Neuronal stem cell (in vitro differentiated cells): Measurements from ENCODE around the gene KBTBD7. TPM values are rescaled to one million over a fixed set of nuclear protein-coding genes. Genes with fewer than 3 reads are reported as not detected.

Experiments
- DNase-seq: peaks from one replicate; pipeline ENCODE4 v3.0.0-alpha.2; 2013; ENCODE audit warnings: low spot score
- H2AFZ ChIP-seq: one replicate; pipeline ENCODE4 v1.6.1; 2013; ENCODE audit warnings: mild to moderate bottlenecking, low read length, inconsistent platforms
- H2AK5ac ChIP-seq: 2 replicates; pipeline ENCODE4 v1.6.1; 2013; ENCODE audit warnings: low read depth, mild to moderate bottlenecking, inconsistent platforms, low read length, moderate library complexity, mixed read lengths
- H2BK120ac ChIP-seq: 2 replicates; pipeline ENCODE4 v1.6.1; 2013; ENCODE audit warnings: low read depth, mild to moderate bottlenecking, inconsistent platforms, low read length, moderate library complexity, mixed read lengths
- H2BK12ac ChIP-seq: one replicate; pipeline ENCODE4 v1.6.1; 2013; ENCODE audit warnings: low read length, inconsistent platforms
- H2BK15ac ChIP-seq: 2 replicates; pipeline ENCODE4 v1.6.1; 2013; ENCODE audit warnings: mild to moderate bottlenecking, low read length, inconsistent platforms, mixed read lengths
- H2BK5ac ChIP-seq: one replicate; pipeline ENCODE4 v1.6.1; 2013; ENCODE audit warnings: inconsistent platforms, mild to moderate bottlenecking, low read length, moderate library complexity
- H3K14ac ChIP-seq: one replicate; pipeline ENCODE4 v1.6.1; 2013; ENCODE audit warnings: low read length, inconsistent platforms
- H3K18ac ChIP-seq: 2 replicates; pipeline ENCODE4 v1.6.1; 2013; ENCODE audit warnings: low read length, inconsistent platforms
- H3K23ac ChIP-seq: 2 replicates; pipeline ENCODE4 v1.6.1; 2013; ENCODE audit warnings: low read depth, mild to moderate bottlenecking, mixed read lengths, low read length, inconsistent platforms; ENCODE audit not compliant: poor library complexity
- H3K27ac ChIP-seq: replicated peaks from 3 replicates; pipeline ENCODE4 v1.5.1; 2013; ENCODE audit warnings: low read length, inconsistent platforms
- H3K27me3 ChIP-seq, 3 experiments: 2 replicates each; pipeline ENCODE4 v1.6.1; 2013; ENCODE audit warnings: low read length in 3 of 3, mild to moderate bottlenecking in 2 of 3, inconsistent platforms in 1 of 3, low read depth in 1 of 3, mixed read lengths in 1 of 3, moderate library complexity in 1 of 3; ENCODE audit not compliant: control insufficient read depth in 3 of 3, insufficient read depth in 3 of 3
- H3K36me3 ChIP-seq, 2 donors: replicated peaks in 1 of 2; 2 replicates each; pipeline ENCODE4 v1.6.1; 2013; ENCODE audit warnings: low read length in 2 of 2; ENCODE audit not compliant: control insufficient read depth in 2 of 2, insufficient read depth in 2 of 2
- H3K4ac ChIP-seq: 2 replicates; pipeline ENCODE4 v1.6.1; 2013; ENCODE audit warnings: inconsistent platforms, mild to moderate bottlenecking, low read length, moderate library complexity
- H3K4me1 ChIP-seq, 2 donors: 1 replicate in 1 of 2; 2 replicates in 1 of 2; pipeline ENCODE4 v1.6.1; 2013; ENCODE audit warnings: low read length in 2 of 2, low read depth in 1 of 2; ENCODE audit not compliant: control insufficient read depth in 2 of 2, insufficient read depth in 1 of 2
- H3K4me2 ChIP-seq: one replicate; pipeline ENCODE4 v1.6.1; 2013; ENCODE audit warnings: mild to moderate bottlenecking, low read length, inconsistent platforms; ENCODE audit not compliant: insufficient read depth, poor library complexity, severe bottlenecking
- H3K4me3 ChIP-seq, 2 donors: 2 replicates each; pipeline ENCODE4 v1.5.1; 2013; ENCODE audit warnings: low read length in 2 of 2, mild to moderate bottlenecking in 2 of 2, inconsistent platforms in 1 of 2, moderate library complexity in 1 of 2
- H3K79me1 ChIP-seq: one replicate; pipeline ENCODE4 v1.6.1; 2013; ENCODE audit warnings: low read depth, mild to moderate bottlenecking, inconsistent platforms, low read length, moderate library complexity
- H3K9ac ChIP-seq: one replicate; pipeline ENCODE4 v1.6.1; 2013; ENCODE audit warnings: mild to moderate bottlenecking, low read depth, low read length, inconsistent platforms; ENCODE audit not compliant: poor library complexity
- H3K9me3 ChIP-seq, 2 donors: replicated peaks in 1 of 2; 2 replicates each; pipeline versions ENCODE3 to v1.6.1; 2013; ENCODE audit warnings: low read length in 2 of 2, mild to moderate bottlenecking in 2 of 2, inconsistent platforms in 1 of 2, low read depth in 1 of 2, mixed read lengths in 1 of 2, moderate library complexity in 1 of 2; ENCODE audit not compliant: control insufficient read depth in 2 of 2, insufficient read depth in 1 of 2
- H4K8ac ChIP-seq: one replicate; pipeline ENCODE4 v1.6.1; 2013; ENCODE audit warnings: low read depth, mild to moderate bottlenecking, inconsistent platforms, low read length, moderate library complexity
- H4K91ac ChIP-seq: one replicate; pipeline ENCODE4 v1.6.1; 2013; ENCODE audit warnings: low read length, low read depth, mild to moderate bottlenecking, inconsistent platforms; ENCODE audit not compliant: poor library complexity
- WGBS, 2 donors: extraction: QIAGEN DNeasy Blood & Tissue Kit; methylation state at CpG; one replicate each; pipeline ENCODE4 v1.1.7; 2013; ENCODE audit warnings: missing lambda C conversion rate in 2 of 2, mixed read lengths in 1 of 2; ENCODE audit not compliant: insufficient read length in 2 of 2, insufficient replicate concordance in 1 of 2; ENCODE audit errors: extremely low coverage in 2 of 2; 5-methylcytosine and 5-hydroxymethylcytosine counted together
- polyA plus RNA-seq, 2 experiments: library from polyadenylated mRNA; stranded (reverse); fragments of 200-250 nt; gene quantifications; one replicate each; pipeline ENCODE4 v1.2.3, GENCODE V29; 2013

Gene KBTBD7, protein sequence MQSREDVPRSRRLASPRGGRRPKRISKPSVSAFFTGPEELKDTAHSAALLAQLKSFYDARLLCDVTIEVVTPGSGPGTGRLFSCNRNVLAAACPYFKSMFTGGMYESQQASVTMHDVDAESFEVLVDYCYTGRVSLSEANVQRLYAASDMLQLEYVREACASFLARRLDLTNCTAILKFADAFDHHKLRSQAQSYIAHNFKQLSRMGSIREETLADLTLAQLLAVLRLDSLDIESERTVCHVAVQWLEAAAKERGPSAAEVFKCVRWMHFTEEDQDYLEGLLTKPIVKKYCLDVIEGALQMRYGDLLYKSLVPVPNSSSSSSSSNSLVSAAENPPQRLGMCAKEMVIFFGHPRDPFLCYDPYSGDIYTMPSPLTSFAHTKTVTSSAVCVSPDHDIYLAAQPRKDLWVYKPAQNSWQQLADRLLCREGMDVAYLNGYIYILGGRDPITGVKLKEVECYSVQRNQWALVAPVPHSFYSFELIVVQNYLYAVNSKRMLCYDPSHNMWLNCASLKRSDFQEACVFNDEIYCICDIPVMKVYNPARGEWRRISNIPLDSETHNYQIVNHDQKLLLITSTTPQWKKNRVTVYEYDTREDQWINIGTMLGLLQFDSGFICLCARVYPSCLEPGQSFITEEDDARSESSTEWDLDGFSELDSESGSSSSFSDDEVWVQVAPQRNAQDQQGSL
- polyA plus RNA-seq (2013, experiment 1 of 2), result 9.1 TPM
- polyA plus RNA-seq (2013, experiment 2 of 2), result 9.3 TPM

DNA sequence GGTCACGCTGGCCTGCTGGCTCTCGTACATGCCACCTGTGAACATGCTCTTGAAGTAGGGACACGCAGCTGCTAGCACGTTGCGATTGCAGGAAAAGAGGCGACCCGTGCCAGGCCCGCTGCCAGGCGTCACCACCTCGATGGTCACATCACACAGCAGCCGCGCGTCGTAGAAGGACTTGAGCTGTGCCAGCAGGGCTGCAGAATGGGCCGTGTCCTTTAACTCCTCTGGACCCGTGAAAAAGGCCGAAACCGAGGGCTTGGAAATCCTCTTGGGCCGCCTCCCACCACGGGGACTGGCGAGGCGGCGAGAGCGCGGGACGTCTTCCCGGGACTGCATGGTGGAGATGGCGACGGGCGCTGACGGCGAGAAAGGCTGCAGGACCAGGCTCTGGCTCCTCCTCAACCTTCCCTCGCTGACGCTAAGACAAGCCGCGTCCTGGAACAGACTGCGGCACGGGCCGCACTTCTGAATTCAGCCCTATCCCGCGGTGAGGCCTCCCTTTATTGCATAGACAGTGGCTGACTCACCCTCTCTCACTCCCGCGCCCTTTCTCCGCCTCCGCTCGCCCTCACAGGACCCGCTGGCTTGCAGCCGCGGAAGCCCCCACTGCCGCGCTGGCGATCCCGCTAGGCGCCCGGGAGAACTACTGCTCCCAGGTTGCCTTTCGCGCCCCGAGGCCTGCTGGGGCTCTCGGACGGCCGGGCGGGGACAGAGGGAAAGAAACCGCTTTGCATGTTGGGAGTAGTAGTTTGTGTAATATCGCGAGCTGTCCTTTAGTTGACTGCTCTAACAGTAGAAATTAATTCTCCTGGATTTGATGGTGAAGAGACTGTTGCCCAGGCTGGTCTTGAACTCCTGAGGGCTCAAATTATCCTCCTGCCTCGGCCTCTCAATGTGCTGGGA lies at the start of gene KBTBD7:
Gene KBTBD7, minus strand, starts transcription at position 651 of the 906 bp plus-strand sequence. Its CDS starts 312 bp downstream, at position 339.
- Histone ChIP-seq H2AK5ac (peak within 1 kb of the TSS; percentile 84), H3K27me3 (no peaks in the 10 kb centered on the region), H3K4me1 (peaks cover 0 to 3% of the 10 kb centered on the region in 2 donors), H4K91ac (no peak within 1 kb of the TSS), H3K79me1 (peaks cover 2% of the 10 kb centered on the region), H2BK5ac (peak within 1 kb of the TSS; percentile 93), H3K4me2 (peak within 1 kb of the TSS; percentile 80), H3K9me3 (peaks cover 0 to 25% of the 10 kb centered on the region in 2 donors), H3K4me3 (peak within 1 kb of the TSS; percentile 67 to 85), H3K27ac (peak within 1 kb of the TSS; percentile 91), H2BK15ac (no peak within 1 kb of the TSS), H2BK120ac (no peak within 1 kb of the TSS), H4K8ac (peak within 1 kb of the TSS; percentile 19), H2BK12ac (no peak within 1 kb of the TSS), H3K23ac (peak within 1 kb of the TSS; percentile 80), H3K36me3 (peaks cover 0 to 16% of the 10 kb centered on the region in 2 donors), H3K9ac (peak within 1 kb of the TSS; percentile 95), H3K14ac (no peak within 1 kb of the TSS), H3K4ac (no peak within 1 kb of the TSS), H3K18ac (peak within 1 kb of the TSS; percentile 93), H2AFZ (peak within 1 kb of the TSS; percentile 94)
- DNase-seq, result peak; percentile 86
- no CpG with 5 or more reads among the region's 66 CpGs for WGBS, 2 donors

DNA sequence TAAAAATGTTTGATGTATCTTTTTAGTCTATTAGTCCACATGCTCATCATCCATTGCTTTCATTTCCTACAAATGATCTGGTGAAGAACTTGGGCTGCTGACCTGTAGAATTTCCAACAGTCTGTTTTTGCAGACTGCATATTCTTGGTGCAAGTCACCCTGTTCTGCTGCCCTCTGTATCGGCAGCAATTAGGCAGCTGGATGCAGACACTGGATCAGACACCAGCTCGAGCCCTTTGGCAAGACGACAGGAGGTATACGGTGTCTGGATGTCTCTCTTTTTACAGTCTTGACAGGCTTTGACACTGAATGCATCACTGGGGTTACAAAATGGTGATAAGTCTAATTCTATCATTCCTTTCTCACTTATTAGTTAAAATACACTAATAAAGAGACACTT lies 47.3 kb upstream of the KBTBD7 start:
- WGBS, 2 donors, result no CpG with 5 or more reads among the region's 4 CpGs
- Histone ChIP-seq H3K9ac (no peak overlapping the region), H3K27me3 (no peaks in the 10 kb centered on the region), H3K18ac (no peak overlapping the region), H3K27ac (no peak overlapping the region), H2BK12ac (no peak overlapping the region), H2BK120ac (no peak overlapping the region), H3K4me3 (no peak overlapping the region), H3K4me2 (no peak overlapping the region), H4K91ac (no peak overlapping the region), H3K14ac (no peak overlapping the region), H2AFZ (no peak overlapping the region), H3K36me3 (peaks cover 2 to 33% of the 10 kb centered on the region in 2 donors), H3K4me1 (no peaks in the 10 kb centered on the region), H4K8ac (no peak overlapping the region), H2AK5ac (no peak overlapping the region), H2BK5ac (no peak overlapping the region), H2BK15ac (no peak overlapping the region), H3K23ac (no peak overlapping the region), H3K9me3 (no peaks in the 10 kb centered on the region), H3K4ac (no peak overlapping the region), H3K79me1 (no peaks in the 10 kb centered on the region)
- DNase-seq, result no peak

DNA sequence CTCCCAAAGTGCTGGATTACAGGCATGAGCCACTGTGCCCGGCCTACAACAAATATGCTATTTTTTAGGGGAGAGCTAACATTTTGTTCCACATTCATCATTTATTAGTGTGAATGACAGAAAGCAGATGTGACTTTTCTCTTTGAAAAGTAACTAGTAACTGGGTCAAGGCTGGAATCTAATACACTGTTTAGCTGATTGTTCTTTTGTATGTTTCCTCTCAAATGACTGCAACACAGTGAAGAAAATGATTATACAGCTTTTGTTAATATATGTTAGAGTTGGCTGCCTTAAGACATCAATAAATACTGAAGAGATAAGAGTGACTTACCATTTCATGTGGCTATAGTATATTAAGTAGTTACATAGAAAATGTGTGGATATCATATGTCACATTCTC lies 42.0 kb upstream of the KBTBD7 start:
- Histone ChIP-seq H2AFZ (no peak overlapping the region), H3K27ac (no peak overlapping the region), H3K4me3 (no peak overlapping the region), H2BK5ac (no peak overlapping the region), H2AK5ac (no peak overlapping the region), H2BK15ac (no peak overlapping the region), H3K79me1 (no peaks in the 10 kb centered on the region), H3K4me1 (no peaks in the 10 kb centered on the region), H3K9me3 (no peaks in the 10 kb centered on the region), H4K8ac (no peak overlapping the region), H2BK12ac (no peak overlapping the region), H3K36me3 (peaks cover 2 to 60% of the 10 kb centered on the region in 2 donors), H3K14ac (no peak overlapping the region), H3K23ac (no peak overlapping the region), H3K9ac (no peak overlapping the region), H2BK120ac (no peak overlapping the region), H3K27me3 (no peaks in the 10 kb centered on the region), H3K4ac (no peak overlapping the region), H3K4me2 (no peak overlapping the region), H3K18ac (no peak overlapping the region), H4K91ac (no peak overlapping the region)
- WGBS, 2 donors, result no CpG with 5 or more reads among the region's 1 CpG
- no peak for DNase-seq
